B cell (primary cell): Measurements from ENCODE around the gene CYP26B1.

ENCODE experiments used
- EZH2 ChIP-seq: IDR thresholded peaks from 2 replicates; pipeline ENCODE4 v1.6.1; 2012; ENCODE audit warnings: borderline replicate concordance, low read depth, mild to moderate bottlenecking, moderate library complexity, low read length; ENCODE audit not compliant: insufficient read depth, poor library complexity, severe bottlenecking
- TF ChIP-seq, protein P1 (sequence below): fragments of 200-600 bp; IDR thresholded peaks from one replicate; pipeline ENCODE4 v1.8.0; 2022; ENCODE audit warnings: antibody characterized with exemption, mild to moderate bottlenecking

- no peak for TF ChIP-seq EZH2
- TF ChIP-seq, protein P1, sequence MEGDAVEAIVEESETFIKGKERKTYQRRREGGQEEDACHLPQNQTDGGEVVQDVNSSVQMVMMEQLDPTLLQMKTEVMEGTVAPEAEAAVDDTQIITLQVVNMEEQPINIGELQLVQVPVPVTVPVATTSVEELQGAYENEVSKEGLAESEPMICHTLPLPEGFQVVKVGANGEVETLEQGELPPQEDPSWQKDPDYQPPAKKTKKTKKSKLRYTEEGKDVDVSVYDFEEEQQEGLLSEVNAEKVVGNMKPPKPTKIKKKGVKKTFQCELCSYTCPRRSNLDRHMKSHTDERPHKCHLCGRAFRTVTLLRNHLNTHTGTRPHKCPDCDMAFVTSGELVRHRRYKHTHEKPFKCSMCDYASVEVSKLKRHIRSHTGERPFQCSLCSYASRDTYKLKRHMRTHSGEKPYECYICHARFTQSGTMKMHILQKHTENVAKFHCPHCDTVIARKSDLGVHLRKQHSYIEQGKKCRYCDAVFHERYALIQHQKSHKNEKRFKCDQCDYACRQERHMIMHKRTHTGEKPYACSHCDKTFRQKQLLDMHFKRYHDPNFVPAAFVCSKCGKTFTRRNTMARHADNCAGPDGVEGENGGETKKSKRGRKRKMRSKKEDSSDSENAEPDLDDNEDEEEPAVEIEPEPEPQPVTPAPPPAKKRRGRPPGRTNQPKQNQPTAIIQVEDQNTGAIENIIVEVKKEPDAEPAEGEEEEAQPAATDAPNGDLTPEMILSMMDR = no peak
These were observed 29.3 kb downstream of the CYP26B1 start for GRCh38 chr2:72118386-72118785.
